ENCODE data around the gene P2RX2.
A peak's percentile ranks its signal among the peaks of the same experiment; 100 is the strongest.
"Not testable (repeated sequence)": the region's sequence is repeated elsewhere in the genome, so short reads cannot be mapped to it uniquely, and the experiment has no call there.

The P2RX2 gene

DNA sequence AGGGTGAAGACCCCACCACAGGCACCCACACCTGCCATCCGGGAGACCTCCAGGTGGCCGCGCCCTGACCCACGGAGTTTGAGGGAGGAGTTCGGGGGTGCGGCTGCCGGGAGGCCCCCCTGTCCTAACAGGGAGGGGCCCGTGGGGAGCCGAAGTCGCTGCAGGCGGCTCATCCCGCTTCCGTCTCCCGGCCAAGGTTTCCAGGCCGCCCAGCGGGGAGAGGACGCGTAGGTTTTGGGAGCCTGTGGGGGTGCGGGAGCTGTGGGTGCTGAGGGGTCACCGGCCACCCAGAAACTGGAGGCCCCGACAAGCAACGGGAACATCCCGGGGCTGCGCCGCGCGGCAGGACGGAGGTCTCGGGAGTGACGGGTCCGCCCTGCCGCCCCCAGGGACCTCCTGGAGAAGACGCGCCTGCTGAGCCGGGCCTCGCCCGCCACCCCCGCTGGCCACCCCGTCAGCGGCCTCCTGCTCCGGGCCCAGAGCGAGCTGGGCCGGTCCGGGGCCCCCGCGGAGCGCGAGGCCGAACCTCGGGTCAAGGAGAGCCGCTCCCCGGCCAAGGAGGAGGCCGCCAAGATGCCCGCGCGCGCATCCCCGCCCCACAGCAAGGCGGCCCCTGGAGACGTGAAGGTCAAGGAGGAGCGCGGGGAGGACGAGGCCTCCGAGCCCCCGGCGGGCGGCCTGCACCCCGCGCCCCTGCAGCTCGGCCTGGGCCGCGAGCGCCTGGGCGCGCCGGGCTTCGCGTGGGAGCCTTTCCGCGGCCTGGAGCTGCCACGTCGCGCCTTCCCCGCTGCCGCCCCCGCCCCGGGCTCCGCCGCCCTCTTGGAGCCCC lies 35.8 kb upstream of the P2RX2 start:
- FAIRE-seq (no peak), DNase-seq (ENCODE audit: insufficient read length, low spot score) (no peak)

GRCh38 chr12:132583411-132583710 lies 35.2 kb upstream of the P2RX2 start:
- no peak for DNase-seq (ENCODE audit: insufficient read length, low spot score)

GRCh38 chr12:132583736-132584135 lies 34.8 kb upstream of the P2RX2 start:
- FAIRE-seq (no peak), DNase-seq (ENCODE audit: insufficient read length, low spot score) (no peak)

More at GRCh38 chr12:132583411-132583710, 35.2 kb upstream of the P2RX2 start:
- no peak for FAIRE-seq

DNA sequence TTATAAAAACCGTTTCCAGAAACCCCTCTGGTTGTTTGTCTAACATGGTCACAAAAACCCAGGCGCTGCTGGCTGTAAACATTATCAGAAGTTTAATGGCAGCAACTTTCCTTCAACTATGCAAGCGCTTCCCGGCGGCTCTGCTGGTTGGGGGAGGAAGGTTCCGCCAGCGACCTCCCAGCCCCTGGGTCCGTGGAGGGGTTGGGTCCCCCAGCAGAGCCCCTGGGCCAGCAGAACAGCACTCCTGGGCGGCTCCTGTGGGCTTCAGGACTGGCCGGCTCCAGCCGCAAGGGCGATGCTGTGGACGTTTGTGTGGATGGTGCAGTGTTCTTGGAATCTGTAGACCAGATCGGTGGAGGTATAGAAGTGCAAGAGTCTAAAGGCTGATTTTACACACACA lies 34.1 kb upstream of the P2RX2 start:
- no peak for FAIRE-seq
- DNase-seq (ENCODE audit: insufficient read length, low spot score) = no peak

- DNase-seq (ENCODE audit: insufficient read length, low spot score) = no peak
- no peak for FAIRE-seq
These were observed 33.4 kb upstream of the P2RX2 start for GRCh38 chr12:132585177-132585576.

GRCh38 chr12:132586929-132587328 lies 31.6 kb upstream of the P2RX2 start:
- FAIRE-seq = no peak
- DNase-seq (ENCODE audit: insufficient read length, low spot score) = no peak

- DNase-seq (ENCODE audit: insufficient read length, low spot score) (no peak), FAIRE-seq (no peak)
These were observed 30.8 kb upstream of the P2RX2 start for GRCh38 chr12:132587781-132588180.

DNA sequence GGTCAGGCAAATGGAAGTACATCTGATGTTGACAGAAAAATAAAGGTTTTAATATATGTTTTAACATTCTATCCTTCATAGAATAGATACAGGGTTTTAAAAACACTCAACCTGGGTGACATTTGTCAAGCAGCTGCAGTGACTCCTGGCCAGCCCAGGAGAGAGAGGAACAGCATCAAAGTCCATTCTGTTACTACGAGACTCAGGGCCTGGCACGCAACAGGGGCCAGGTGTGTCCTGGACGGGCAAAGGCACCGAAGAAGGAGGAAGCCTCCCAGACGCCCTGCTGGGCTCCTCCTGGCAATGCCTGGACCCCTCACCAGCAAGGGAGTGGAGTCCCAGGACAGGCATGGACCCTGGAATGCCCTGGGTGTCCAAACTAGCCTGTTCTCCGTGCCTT lies 30.3 kb upstream of the P2RX2 start:
- FAIRE-seq = no peak
- no peak for DNase-seq (ENCODE audit: insufficient read length, low spot score)

DNA sequence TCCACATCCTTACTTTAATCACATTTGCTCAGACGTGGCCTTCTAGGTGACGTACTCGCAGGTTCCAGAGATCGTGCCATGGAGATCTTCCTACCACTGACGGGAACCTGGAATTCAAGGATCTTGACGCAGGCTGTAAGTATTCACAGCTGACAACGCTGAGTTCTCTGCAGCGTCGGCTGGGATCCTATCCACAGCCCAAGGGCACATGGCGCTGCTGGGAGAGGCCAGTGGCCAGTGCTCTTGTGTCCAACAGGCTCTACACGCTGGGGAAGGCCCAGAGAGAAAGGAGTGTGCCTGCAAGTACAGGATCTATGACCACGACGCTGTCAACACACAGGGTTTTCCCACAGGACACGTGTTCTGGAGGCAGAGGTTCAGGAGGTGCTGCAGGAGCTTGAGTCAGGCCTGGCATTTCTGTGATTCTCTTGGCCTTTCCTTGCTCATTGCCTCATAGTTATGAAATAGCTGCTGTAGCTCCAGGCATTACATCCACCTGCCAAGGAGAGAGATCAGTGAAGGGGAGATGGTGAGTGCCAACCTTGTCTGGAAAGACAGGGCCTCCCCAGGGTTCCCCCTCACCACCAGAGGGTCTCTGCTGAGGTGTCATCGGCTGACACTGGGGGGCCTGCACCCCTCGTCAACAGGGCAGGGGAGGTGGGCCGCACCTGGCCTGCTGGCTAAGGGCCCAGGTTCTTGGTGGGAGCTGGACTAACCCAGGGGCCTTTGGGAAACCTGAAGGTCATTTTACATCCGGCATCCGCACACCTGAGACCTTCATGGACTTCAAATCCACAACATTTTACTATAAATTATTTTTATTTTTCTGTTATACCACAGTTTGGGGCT lies 29.5 kb upstream of the P2RX2 start:
- no peak for FAIRE-seq

GRCh38 chr12:132591107-132591935 lies 27.3 kb upstream of the P2RX2 start:
- FAIRE-seq = no peak
- no peak for DNase-seq (ENCODE audit: insufficient read length, low spot score)

More for the DNA sequence above, 29.5 kb upstream of the P2RX2 start:
- no peak for DNase-seq (ENCODE audit: insufficient read length, low spot score)

DNA sequence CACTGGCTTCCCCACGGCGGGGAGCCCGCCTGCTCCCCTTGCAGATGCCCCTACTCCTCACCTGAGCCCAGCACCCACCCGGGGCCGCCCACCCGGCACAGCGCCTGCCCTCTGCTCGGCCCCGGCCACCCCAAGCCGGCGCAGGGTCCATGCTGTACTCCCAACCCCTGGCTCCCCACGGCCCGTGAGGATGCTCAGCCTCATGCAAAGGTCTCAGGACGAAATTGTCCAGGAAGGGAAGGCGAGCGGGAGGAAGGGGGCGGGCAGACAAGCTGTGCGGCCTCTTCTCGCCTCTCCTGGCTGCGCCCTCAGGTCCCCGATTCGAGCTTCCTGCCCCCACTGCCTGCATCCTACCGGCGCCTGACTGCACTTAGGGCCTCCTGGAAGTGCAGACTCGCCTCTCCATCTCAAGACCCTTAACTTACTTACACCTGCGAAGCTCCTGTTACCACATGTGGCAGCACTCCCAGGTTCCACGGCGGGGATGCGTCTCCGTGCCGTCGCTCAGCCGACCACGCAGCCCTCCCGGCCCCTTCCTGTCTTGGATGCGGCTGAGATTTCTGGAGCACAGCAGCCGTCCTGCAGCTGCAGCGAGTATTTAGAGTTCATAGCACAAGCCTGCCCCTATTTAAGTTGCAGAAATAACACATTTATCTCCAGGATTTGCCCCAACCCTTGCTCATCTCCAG lies 26.1 kb upstream of the P2RX2 start:
- FAIRE-seq (no peak), DNase-seq (ENCODE audit: insufficient read length, low spot score) (no peak)

DNA sequence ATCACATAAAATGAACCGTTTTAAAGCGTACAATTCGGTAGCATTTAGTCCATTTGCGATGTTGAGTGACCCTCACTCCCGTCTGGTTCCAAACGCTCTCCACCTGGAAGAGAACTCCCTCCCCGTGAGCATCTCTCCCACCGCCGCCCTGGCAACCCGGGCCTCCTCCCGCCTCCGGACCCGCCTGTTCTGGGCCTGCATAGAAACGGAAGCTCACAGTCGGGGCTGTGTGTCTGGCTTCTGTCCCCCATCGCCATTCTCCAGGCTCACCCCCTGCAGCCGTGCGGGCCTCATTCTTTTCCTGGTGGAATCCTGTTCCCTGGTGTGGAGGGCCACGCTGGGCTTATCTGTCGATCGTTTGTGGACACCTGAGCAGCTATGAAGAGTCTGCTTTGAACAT lies 25.5 kb upstream of the P2RX2 start:
- no peak for DNase-seq (ENCODE audit: insufficient read length, low spot score)
- FAIRE-seq = no peak

DNA sequence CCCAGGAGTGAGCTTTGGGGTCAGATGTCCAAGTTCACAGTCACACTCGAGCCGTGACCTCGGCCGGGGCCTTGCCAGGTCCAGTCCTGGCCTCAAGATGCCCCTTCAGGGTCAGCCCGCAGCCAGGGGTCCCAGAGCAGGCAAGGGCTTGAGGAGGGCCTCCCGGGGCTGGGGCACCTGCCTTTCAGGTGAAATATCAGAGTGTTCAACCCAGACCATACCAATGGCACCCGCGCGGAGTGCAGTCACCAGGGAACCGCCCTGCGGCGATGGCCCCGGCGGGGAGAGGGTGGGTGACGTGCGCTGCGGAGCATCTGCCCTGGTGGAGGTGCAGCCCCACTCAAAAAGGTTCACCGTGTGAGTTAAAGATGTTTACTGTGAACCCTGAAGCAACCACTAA lies 25.1 kb upstream of the P2RX2 start:
- FAIRE-seq = no peak
- DNase-seq (ENCODE audit: insufficient read length, low spot score) = no peak

DNA sequence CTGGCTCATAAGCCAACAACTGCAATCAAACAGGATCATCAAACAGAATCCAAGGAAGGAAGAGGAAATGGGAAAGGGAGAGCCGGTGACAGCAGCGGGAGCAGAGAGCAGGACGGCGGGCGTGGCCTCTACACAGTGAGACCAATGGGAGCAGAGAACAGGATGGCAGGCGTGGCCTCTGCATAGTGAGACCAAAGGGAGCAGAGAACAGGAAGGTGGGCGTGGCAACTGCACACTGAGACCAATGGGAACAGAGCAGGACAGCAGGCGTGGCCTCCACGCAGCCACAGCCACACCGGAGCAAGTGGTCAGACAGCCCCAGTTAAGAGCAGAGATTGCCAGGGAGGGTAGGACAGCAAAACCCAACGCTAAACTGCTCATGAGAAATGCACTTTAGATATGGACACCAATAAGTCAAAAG lies 24.6 kb upstream of the P2RX2 start:
- DNase-seq (ENCODE audit: insufficient read length, low spot score) (peak; percentile 93), FAIRE-seq (peak; percentile 99)

GRCh38 chr12:132595183-132595582 lies 23.4 kb upstream of the P2RX2 start:
- DNase-seq (ENCODE audit: insufficient read length, low spot score) (no peak), FAIRE-seq (no peak)

GRCh38 chr12:132596016-132596415 lies 22.6 kb upstream of the P2RX2 start:
- FAIRE-seq = peak; percentile 92
- peak; percentile 79 for DNase-seq (ENCODE audit: insufficient read length, low spot score)

DNA sequence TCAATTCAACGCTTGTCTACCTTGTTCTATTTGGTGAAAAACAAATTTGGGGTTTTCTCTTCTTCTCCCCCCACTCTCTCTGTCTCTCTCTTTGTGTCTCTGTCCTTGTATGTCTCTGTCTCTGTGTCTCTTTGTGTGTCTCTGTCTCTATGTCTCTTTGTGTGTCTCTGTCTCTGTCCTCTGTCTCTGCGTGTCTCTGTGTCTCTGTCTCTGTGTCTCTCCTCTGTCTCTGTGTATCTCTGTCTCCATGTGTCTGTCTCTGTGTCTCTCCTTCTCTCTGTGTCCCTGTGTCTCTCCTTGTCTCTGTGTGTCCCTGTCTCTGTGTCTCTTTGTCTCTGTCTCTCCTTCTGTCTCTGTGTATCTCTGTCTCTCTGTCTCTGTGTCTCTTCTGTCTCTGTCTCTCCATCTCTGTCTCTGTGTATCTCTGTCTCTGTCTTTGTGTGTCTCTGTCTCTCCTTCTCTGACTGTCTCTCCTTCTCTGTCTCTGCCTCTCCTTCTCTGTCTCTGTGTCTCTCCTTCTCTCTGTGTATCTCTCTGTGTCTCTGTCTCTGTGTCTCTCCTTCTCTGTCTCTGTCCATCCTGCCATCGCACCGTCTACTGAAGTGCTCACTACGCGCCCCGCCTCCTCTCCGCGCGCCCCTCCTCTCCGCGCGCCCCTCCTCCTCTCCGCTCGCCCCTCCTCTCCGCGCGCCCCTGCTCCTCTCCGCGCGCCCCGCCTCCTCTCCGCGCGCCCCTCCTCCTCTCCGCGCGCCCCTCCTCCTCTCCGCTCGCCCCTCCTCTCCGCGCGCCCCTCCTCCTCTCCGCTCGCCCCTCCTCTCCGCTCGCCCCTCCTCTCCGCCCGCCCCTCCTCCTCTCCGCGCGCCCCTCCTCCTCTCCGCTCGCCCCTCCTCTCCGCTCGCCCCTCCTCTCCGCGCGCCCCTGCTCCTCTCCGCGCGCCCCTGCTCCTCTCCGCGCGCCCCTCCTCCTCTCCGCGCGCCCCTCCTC lies 21.0 kb upstream of the P2RX2 start:
- FAIRE-seq = no peak
- no peak for DNase-seq (ENCODE audit: insufficient read length, low spot score)

DNA sequence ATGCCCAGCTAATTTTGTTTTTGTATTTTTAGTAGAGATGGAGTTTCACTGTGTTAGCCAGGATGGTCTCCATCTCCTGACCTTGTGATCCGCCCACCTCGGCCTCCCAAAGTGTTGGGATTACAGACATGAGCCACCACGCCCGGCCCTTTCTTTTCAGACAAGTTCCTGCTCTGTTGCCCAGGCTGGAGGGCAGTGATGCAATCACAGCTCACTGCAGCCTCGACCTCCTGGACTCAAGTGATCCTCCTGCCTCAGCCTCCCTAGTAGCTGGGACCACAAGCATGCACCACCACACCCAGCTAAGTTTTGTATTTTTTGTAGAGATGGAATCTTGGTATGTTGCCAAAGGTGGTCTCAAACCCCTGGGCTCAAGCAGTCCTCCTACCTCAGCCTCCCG lies 19.1 kb upstream of the P2RX2 start:
- not testable (repeated sequence) for DNase-seq (ENCODE audit: insufficient read length, low spot score); FAIRE-seq

Measured in HTR-8/SVneo (cell line).